GM23338 (cell line): ENCODE results near the gene NLRP7. TPM values are rescaled to one million over a fixed set of nuclear protein-coding genes. Genes with fewer than 3 reads are reported as not detected.

Experiments used
- ATAC-seq: fragments of 200-7000 bp; cut with Tn5 transposase; 3 replicates; pipeline ENCODE4 v1.9.1; 2020
- DNase-seq: peaks from one replicate; pipeline ENCODE4 v3.0.0-alpha.2; 2015; ENCODE audit warnings: low spot score
- H2AFZ ChIP-seq: fragments of 200-600 bp; sonication (generic); 2 replicates; pipeline ENCODE4 v1.8.0; 2016; ENCODE audit warnings: antibody characterized with exemption, mild to moderate bottlenecking, moderate library complexity
- H3F3A ChIP-seq: fragments of 200-600 bp; sonication (generic); replicated peaks from 2 replicates; pipeline ENCODE4 v1.8.0; 2017; ENCODE audit warnings: antibody characterized with exemption, mixed run types, low read depth
- H3K27ac ChIP-seq: fragments of 200-600 bp; sonication (generic); 2 replicates; pipeline ENCODE4 v1.6.1; 2016; ENCODE audit warnings: low read depth
- H3K27me3 ChIP-seq: fragments of 200-600 bp; sonication (generic); 2 replicates; pipeline ENCODE4 v1.8.0; 2016; ENCODE audit warnings: mild to moderate bottlenecking, mixed run types, moderate library complexity; ENCODE audit not compliant: insufficient read depth
- H3K36me3 ChIP-seq: fragments of 200-600 bp; sonication (generic); 2 replicates; pipeline ENCODE4 v1.8.0; 2016; ENCODE audit warnings: mild to moderate bottlenecking; ENCODE audit not compliant: insufficient read depth
- H3K4me1 ChIP-seq: fragments of 200-600 bp; sonication (generic); 2 replicates; pipeline ENCODE4 v1.8.0; 2016; ENCODE audit warnings: mild to moderate bottlenecking, moderate library complexity; ENCODE audit not compliant: insufficient read depth
- H3K4me2 ChIP-seq: fragments of 200-600 bp; sonication (generic); 2 replicates; pipeline ENCODE4 v1.7.1; 2017; ENCODE audit warnings: mixed run types
- H3K4me3 ChIP-seq: fragments of 200-600 bp; sonication (generic); 2 replicates; pipeline ENCODE4 v1.6.1; 2016; ENCODE audit warnings: mixed run types
- H3K79me2 ChIP-seq: fragments of 200-600 bp; sonication (generic); replicated peaks from 2 replicates; pipeline ENCODE4 v1.8.0; 2017; ENCODE audit warnings: mild to moderate bottlenecking; ENCODE audit not compliant: insufficient read depth
- H3K9me2 ChIP-seq: fragments of 200-600 bp; sonication (generic); 2 replicates; pipeline ENCODE4 v1.8.0; 2017; ENCODE audit not compliant: insufficient read depth
- H4K20me1 ChIP-seq: fragments of 200-600 bp; sonication (generic); replicated peaks from 2 replicates; pipeline ENCODE4 v1.8.0; 2017; ENCODE audit warnings: mild to moderate bottlenecking; ENCODE audit not compliant: insufficient read depth
- H3K27ac Mint-ChIP-seq: 2 replicates; pipeline ENCODE4 v1.8.0; 2020; ENCODE audit warnings: inconsistent platforms, mild to moderate bottlenecking, moderate library complexity, mixed read lengths
- H3K27me3 Mint-ChIP-seq: 3 replicates; pipeline ENCODE4 v1.8.0; 2022; ENCODE audit warnings: low read depth, mild to moderate bottlenecking, moderate library complexity, mixed read lengths, inconsistent platforms; ENCODE audit not compliant: insufficient read depth, poor library complexity
- H3K36me3 Mint-ChIP-seq: 3 replicates; pipeline ENCODE4 v1.8.0; 2021; ENCODE audit warnings: low read depth, mild to moderate bottlenecking, inconsistent platforms, moderate library complexity, mixed read lengths
- H3K4me1 Mint-ChIP-seq: 3 replicates; pipeline ENCODE4 v1.8.0; 2020; ENCODE audit warnings: mild to moderate bottlenecking, inconsistent platforms, mixed read lengths
- H3K4me3 Mint-ChIP-seq: 3 replicates; pipeline ENCODE4 v1.8.0; 2021; ENCODE audit warnings: moderate library complexity, mild to moderate bottlenecking, inconsistent platforms, mixed read lengths
- H3K9me3 Mint-ChIP-seq: 3 replicates; pipeline ENCODE4 v1.8.0; 2020; ENCODE audit warnings: moderate library complexity, mild to moderate bottlenecking, inconsistent platforms, mixed read lengths
- EZH2 ChIP-seq: fragments of 200-600 bp; sonication (generic); IDR thresholded peaks from one replicate; pipeline ENCODE4 v1.8.0; 2017; ENCODE audit warnings: antibody characterized with exemption, mild to moderate bottlenecking, low read depth; ENCODE audit not compliant: unreplicated experiment
- EZH2phosphoT487 ChIP-seq: fragments of 200-600 bp; sonication (generic); IDR thresholded peaks from one replicate; pipeline ENCODE4 v1.8.1; 2018; ENCODE audit warnings: antibody characterized with exemption; ENCODE audit not compliant: unreplicated experiment
- NANOG ChIP-seq: IDR thresholded peaks from 2 replicates; pipeline ENCODE4 v1.6.1; 2016; ENCODE audit warnings: antibody characterized with exemption, borderline replicate concordance
- POLR2AphosphoS5 ChIP-seq: IDR thresholded peaks from 2 replicates; pipeline ENCODE4 v1.6.1; 2016; ENCODE audit warnings: antibody characterized with exemption, low read depth
- STAT1 ChIP-seq: IDR thresholded peaks from one replicate; pipeline ENCODE4 v1.6.1; 2016; ENCODE audit warnings: antibody characterized with exemption; ENCODE audit not compliant: unreplicated experiment
- ZNF114 ChIP-seq: fragments of 250-450 bp; sonication (Bioruptor Pico); IDR thresholded peaks from 2 replicates; pipeline ENCODE4 v1.5.0; 2020; ENCODE audit warnings: mild to moderate bottlenecking, moderate library complexity
- ZNF331 ChIP-seq: fragments of 250-450 bp; sonication (Bioruptor Pico); IDR thresholded peaks from 2 replicates; pipeline ENCODE4 v1.5.0; 2020; ENCODE audit warnings: low read depth, mild to moderate bottlenecking, moderate library complexity
- polyA plus RNA-seq: library from polyadenylated mRNA; unstranded; fragments of >200 nt; fragmentation: Nextera tagmentation; extraction: Ambion mirVana; gene quantifications from 2 replicates; pipeline ENCODE4 v1.2.1, GENCODE V29; 2016
- total RNA-seq: library from RNA; depleted of rRNA; stranded (reverse); fragments of >200 nt; shearing (Covaris generic); gene quantifications from 2 replicates; pipeline ENCODE4 v1.2.3, GENCODE V29; 2014
- TF ChIP-seq, protein P1 (sequence below): fragments of 250-450 bp; sonication (Bioruptor Pico); IDR thresholded peaks from 2 replicates; pipeline ENCODE4 v1.5.0; 2020; ENCODE audit warnings: mild to moderate bottlenecking, moderate library complexity
- TF ChIP-seq, protein P2 (sequence below): IDR thresholded peaks from one replicate; pipeline ENCODE4 v1.6.1; 2018; ENCODE audit warnings: antibody characterized with exemption; ENCODE audit not compliant: unreplicated experiment
- TF ChIP-seq, protein P3 (sequence below): IDR thresholded peaks from 2 replicates; pipeline ENCODE4 v1.6.1; 2016; ENCODE audit warnings: antibody characterized with exemption

Gene NLRP7
- total and polyA plus RNA-seq, 2 experiments from 2014 or later, result 1.2 to 2.2 TPM

DNA sequence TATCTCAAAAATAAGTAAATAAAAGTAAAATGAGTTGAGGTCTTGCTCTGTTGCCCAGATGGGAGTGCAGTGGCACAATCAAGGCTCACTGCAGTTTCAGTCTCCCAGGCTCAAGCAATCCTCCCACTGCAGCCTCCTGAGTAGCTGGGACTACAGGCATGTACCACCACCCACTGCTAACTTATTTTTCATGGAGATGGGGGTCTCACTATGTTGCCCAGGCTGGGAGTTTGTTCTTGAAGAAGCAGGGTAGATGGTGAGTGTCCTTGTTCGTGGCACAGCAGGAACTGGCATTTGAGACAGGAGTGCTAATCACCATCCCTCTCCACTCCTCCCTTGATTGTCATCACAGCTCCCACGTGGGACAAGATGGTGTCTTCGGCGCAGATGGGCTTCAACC lies 22.3 kb upstream of the NLRP7 start:
- Histone ChIP-seq H3K4me1 (no peaks in the 10 kb centered on the region; the same call in 1 of the 2 replicates), H3K9me2 (no peaks in the 10 kb centered on the region), H3K36me3 (peaks cover 3% of the 10 kb centered on the region; the same call in 1 of the 2 replicates), H3K79me2 (peaks cover 17% of the 10 kb centered on the region), H3K27me3 (no peaks in the 10 kb centered on the region), H3K4me2 (no peak overlapping the region), H3K27ac (no peak overlapping the region), H3K4me3 (no peak overlapping the region), H3F3A (no peaks in the 10 kb centered on the region), H2AFZ (no peak overlapping the region), H4K20me1 (no peaks in the 10 kb centered on the region; the same call in 1 of the 2 replicates)
- DNase-seq (no peak), ATAC-seq (no peak)
- no peak for TF ChIP-seq EZH2phosphoT487
- no peak for TF ChIP-seq NANOG
- TF ChIP-seq STAT1, result no peak
- TF ChIP-seq ZNF114 (CRISPR knock-in tag), result no peak
- TF ChIP-seq POLR2AphosphoS5, result no peak
- TF ChIP-seq, protein P1, sequence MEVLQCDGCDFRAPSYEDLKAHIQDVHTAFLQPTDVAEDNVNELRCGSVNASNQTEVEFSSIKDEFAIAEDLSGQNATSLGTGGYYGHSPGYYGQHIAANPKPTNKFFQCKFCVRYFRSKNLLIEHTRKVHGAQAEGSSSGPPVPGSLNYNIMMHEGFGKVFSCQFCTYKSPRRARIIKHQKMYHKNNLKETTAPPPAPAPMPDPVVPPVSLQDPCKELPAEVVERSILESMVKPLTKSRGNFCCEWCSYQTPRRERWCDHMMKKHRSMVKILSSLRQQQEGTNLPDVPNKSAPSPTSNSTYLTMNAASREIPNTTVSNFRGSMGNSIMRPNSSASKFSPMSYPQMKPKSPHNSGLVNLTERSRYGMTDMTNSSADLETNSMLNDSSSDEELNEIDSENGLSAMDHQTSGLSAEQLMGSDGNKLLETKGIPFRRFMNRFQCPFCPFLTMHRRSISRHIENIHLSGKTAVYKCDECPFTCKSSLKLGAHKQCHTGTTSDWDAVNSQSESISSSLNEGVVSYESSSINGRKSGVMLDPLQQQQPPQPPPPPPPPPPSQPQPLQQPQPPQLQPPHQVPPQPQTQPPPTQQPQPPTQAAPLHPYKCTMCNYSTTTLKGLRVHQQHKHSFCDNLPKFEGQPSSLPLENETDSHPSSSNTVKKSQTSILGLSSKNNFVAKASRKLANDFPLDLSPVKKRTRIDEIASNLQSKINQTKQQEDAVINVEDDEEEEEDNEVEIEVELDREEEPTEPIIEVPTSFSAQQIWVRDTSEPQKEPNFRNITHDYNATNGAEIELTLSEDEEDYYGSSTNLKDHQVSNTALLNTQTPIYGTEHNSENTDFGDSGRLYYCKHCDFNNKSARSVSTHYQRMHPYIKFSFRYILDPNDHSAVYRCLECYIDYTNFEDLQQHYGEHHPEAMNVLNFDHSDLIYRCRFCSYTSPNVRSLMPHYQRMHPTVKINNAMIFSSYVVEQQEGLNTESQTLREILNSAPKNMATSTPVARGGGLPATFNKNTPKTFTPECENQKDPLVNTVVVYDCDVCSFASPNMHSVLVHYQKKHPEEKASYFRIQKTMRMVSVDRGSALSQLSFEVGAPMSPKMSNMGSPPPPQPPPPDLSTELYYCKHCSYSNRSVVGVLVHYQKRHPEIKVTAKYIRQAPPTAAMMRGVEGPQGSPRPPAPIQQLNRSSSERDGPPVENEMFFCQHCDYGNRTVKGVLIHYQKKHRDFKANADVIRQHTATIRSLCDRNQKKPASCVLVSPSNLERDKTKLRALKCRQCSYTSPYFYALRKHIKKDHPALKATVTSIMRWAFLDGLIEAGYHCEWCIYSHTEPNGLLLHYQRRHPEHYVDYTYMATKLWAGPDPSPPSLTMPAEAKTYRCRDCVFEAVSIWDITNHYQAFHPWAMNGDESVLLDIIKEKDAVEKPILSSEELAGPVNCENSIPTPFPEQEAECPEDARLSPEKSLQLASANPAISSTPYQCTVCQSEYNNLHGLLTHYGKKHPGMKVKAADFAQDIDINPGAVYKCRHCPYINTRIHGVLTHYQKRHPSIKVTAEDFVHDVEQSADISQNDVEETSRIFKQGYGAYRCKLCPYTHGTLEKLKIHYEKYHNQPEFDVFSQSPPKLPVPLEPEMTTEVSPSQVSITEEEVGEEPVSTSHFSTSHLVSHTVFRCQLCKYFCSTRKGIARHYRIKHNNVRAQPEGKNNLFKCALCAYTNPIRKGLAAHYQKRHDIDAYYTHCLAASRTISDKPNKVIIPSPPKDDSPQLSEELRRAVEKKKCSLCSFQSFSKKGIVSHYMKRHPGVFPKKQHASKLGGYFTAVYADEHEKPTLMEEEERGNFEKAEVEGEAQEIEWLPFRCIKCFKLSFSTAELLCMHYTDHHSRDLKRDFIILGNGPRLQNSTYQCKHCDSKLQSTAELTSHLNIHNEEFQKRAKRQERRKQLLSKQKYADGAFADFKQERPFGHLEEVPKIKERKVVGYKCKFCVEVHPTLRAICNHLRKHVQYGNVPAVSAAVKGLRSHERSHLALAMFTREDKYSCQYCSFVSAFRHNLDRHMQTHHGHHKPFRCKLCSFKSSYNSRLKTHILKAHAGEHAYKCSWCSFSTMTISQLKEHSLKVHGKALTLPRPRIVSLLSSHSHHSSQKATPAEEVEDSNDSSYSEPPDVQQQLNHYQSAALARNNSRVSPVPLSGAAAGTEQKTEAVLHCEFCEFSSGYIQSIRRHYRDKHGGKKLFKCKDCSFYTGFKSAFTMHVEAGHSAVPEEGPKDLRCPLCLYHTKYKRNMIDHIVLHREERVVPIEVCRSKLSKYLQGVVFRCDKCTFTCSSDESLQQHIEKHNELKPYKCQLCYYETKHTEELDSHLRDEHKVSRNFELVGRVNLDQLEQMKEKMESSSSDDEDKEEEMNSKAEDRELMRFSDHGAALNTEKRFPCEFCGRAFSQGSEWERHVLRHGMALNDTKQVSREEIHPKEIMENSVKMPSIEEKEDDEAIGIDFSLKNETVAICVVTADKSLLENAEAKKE (CRISPR knock-in tag), result no peak
- TF ChIP-seq, protein P2, sequence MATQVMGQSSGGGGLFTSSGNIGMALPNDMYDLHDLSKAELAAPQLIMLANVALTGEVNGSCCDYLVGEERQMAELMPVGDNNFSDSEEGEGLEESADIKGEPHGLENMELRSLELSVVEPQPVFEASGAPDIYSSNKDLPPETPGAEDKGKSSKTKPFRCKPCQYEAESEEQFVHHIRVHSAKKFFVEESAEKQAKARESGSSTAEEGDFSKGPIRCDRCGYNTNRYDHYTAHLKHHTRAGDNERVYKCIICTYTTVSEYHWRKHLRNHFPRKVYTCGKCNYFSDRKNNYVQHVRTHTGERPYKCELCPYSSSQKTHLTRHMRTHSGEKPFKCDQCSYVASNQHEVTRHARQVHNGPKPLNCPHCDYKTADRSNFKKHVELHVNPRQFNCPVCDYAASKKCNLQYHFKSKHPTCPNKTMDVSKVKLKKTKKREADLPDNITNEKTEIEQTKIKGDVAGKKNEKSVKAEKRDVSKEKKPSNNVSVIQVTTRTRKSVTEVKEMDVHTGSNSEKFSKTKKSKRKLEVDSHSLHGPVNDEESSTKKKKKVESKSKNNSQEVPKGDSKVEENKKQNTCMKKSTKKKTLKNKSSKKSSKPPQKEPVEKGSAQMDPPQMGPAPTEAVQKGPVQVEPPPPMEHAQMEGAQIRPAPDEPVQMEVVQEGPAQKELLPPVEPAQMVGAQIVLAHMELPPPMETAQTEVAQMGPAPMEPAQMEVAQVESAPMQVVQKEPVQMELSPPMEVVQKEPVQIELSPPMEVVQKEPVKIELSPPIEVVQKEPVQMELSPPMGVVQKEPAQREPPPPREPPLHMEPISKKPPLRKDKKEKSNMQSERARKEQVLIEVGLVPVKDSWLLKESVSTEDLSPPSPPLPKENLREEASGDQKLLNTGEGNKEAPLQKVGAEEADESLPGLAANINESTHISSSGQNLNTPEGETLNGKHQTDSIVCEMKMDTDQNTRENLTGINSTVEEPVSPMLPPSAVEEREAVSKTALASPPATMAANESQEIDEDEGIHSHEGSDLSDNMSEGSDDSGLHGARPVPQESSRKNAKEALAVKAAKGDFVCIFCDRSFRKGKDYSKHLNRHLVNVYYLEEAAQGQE, result no peak
- TF ChIP-seq, protein P3, sequence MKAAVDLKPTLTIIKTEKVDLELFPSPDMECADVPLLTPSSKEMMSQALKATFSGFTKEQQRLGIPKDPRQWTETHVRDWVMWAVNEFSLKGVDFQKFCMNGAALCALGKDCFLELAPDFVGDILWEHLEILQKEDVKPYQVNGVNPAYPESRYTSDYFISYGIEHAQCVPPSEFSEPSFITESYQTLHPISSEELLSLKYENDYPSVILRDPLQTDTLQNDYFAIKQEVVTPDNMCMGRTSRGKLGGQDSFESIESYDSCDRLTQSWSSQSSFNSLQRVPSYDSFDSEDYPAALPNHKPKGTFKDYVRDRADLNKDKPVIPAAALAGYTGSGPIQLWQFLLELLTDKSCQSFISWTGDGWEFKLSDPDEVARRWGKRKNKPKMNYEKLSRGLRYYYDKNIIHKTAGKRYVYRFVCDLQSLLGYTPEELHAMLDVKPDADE, result no peak
- no peak for TF ChIP-seq ZNF331 (CRISPR knock-in tag)
- TF ChIP-seq EZH2, result no peak
- Mint-ChIP-seq H3K27me3 (peaks cover 5% of the 10 kb centered on the region), H3K9me3 (peaks cover 34% of the 10 kb centered on the region), H3K36me3 (peaks cover 2% of the 10 kb centered on the region; the same call in 1 of the 3 replicates), H3K4me3 (no peak overlapping the region), H3K27ac (no peak overlapping the region), H3K4me1 (no peaks in the 10 kb centered on the region)
